HEK293T (cell line): ENCODE data around the gene SPTLC3.

Experiments
- BHLHE40 ChIP-seq: fragments of 450-650 bp; IDR thresholded peaks from 2 replicates; pipeline ENCODE4 v1.6.1; 2016; ENCODE audit warnings: mild to moderate bottlenecking, moderate library complexity, borderline replicate concordance
- CTBP1 ChIP-seq: fragments of 450-650 bp; IDR thresholded peaks from 2 replicates; pipeline ENCODE4 v1.6.1; 2016; ENCODE audit warnings: borderline replicate concordance
- ELF4 ChIP-seq: fragments of 450-650 bp; IDR thresholded peaks from 2 replicates; pipeline ENCODE4 v1.6.1; 2017; ENCODE audit warnings: antibody characterized with exemption
- FOXA1 ChIP-seq: fragments of 450-650 bp; IDR thresholded peaks from 2 replicates; pipeline ENCODE4 v1.6.1; 2016; ENCODE audit warnings: mild to moderate bottlenecking
- NFRKB ChIP-seq: fragments of 450-650 bp; IDR thresholded peaks from 2 replicates; pipeline ENCODE4 v1.6.1; 2016; ENCODE audit warnings: mild to moderate bottlenecking, moderate library complexity
- SP1 ChIP-seq: fragments of 450-650 bp; IDR thresholded peaks from 2 replicates; pipeline ENCODE4 v1.6.1; 2017
- SUZ12 ChIP-seq: fragments of 450-650 bp; IDR thresholded peaks from 2 replicates; pipeline ENCODE4 v1.6.1; 2016; ENCODE audit warnings: mild to moderate bottlenecking
- TF ChIP-seq, protein P1 (sequence below): fragments of 450-650 bp; IDR thresholded peaks from 2 replicates; pipeline ENCODE4 v1.6.1; 2016

DNA sequence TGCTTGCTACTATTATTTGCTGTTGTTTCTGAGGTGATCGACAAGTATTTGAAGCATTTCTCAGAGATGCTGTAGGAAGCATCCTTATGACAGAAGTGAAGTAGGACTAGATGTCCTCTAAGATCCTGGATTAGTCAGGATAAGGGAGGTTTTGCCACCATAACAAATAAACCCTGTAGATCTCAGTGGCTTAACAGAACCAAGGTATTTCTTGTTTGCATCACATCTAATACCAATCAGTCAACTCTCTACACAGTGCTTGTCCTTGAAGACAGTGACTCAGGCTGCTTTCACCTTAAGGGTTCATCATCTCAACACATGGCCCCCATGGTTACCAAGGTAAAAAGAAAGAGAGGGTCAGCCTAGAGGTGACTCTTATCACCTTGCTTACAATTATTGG is 119.4 kb downstream of the SPTLC3 start:
- TF ChIP-seq SP1 (no peak), BHLHE40 (no peak), SUZ12 (no peak), FOXA1 (no peak), NFRKB (no peak), ELF4 (no peak), CTBP1 (no peak)
- TF ChIP-seq, protein P1, sequence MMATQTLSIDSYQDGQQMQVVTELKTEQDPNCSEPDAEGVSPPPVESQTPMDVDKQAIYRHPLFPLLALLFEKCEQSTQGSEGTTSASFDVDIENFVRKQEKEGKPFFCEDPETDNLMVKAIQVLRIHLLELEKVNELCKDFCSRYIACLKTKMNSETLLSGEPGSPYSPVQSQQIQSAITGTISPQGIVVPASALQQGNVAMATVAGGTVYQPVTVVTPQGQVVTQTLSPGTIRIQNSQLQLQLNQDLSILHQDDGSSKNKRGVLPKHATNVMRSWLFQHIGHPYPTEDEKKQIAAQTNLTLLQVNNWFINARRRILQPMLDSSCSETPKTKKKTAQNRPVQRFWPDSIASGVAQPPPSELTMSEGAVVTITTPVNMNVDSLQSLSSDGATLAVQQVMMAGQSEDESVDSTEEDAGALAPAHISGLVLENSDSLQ, result no peak
